ENCODE measurements around the gene ADAD2.

- TF ChIP-seq POLR2A (IDR thresholded peaks at IDR 0.05; ENCODE audit: low read length) (no peak), GATA1 (IDR thresholded peaks at IDR 0.05; ENCODE audit: low read depth, low read length) (no peak)
These were observed 5.9 kb downstream of the ADAD2 start for GRCh38 chr16:84196727-84197394.

Measured in erythroblast (primary cell).